K562 (cell line): ENCODE results near the gene KCNG4. TPM values are rescaled to one million over a fixed set of nuclear protein-coding genes. Genes with fewer than 3 reads are reported as not detected.

ENCODE experiments used
- ZNF407 ChIP-seq: fragments of 450-650 bp; IDR thresholded peaks from 2 replicates; pipeline ENCODE4 v1.6.1; 2016; ENCODE audit warnings: low read depth
- polyA plus RNA-seq, 8 experiments: library from polyadenylated mRNA; depleted of rRNA in 4 of 8; stranded (reverse) in 5 of 8; unstranded in 3 of 8; fragments of >200 nt; fragmentation: Nextera tagmentation in 2 of 8; fragmentation: Illumina TruSeq in 1 of 8; extraction: Ambion mirVana in 2 of 8; extraction: Trizol in 1 of 8; gene quantifications; 2 replicates each; pipeline versions ENCODE4 v1.2.1 to v1.2.3, GENCODE V29; 2011 to 2014; ENCODE audit warnings: inconsistent platforms in 1 of 8, missing spikeins in 1 of 8
- total RNA-seq, 7 experiments: library from RNA; depleted of rRNA in 6 of 7; stranded (reverse); fragments of >200 nt in 6 of 7; fragmentation: Illumina TruSeq in 2 of 7; extraction: Trizol in 2 of 7; gene quantifications; 2 replicates each; pipeline versions ENCODE4 v1.2.1 to v1.2.3, GENCODE V29; 2011 to 2021; ENCODE audit warnings: low replicate concordance in 1 of 7

Gene KCNG4
- total and polyA plus RNA-seq, 9 of the 15 experiments (the other 6 are each of a cell fraction or from before 2014, with no cell fraction given) = not detected

- no peak for TF ChIP-seq ZNF407
- TF ChIP-seq, all 486 proteins: peak for 2
These were observed 55.8 kb downstream of the KCNG4 start (continued) for GRCh38 chr16:84183911-84184591.
